ENCODE results near the gene IRGQ.

DNA sequence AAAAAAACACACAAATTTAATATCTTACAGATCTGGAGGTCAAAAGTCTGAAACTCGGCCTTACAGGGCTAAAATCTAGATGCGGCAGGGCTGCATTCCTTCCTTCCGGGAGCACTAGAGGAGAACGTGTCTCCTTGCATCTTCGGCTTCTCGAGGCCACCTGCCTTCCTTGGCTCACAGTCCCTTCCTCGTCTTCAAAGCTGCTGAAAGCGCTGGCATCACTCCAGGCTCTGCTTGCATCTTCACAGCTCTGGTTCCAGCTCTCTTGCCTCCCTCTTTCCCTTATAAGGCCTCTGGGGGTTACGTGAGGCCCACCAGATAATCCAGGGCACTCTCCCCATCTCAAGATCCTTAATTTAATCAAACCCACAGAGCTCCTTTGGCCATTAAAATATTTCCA is 31.1 kb downstream of the IRGQ start:
- TF ChIP-seq, protein P1, sequence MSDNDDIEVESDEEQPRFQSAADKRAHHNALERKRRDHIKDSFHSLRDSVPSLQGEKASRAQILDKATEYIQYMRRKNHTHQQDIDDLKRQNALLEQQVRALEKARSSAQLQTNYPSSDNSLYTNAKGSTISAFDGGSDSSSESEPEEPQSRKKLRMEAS (IDR thresholded peaks at IDR 0.05; ENCODE audit: low read depth, low read length), result no peak
- TF ChIP-seq CTCF (IDR thresholded peaks at IDR 0.05; ENCODE audit: low read depth, low read length) (no peak), POLR2A (IDR thresholded peaks at IDR 0.05; ENCODE audit: extremely low read depth, insufficient read length) (no peak)
